SW 1271 (cell line): ENCODE results near the gene AK5.
"Not testable (repeated sequence)": the region's sequence is repeated elsewhere in the genome, so short reads cannot be mapped to it uniquely, and the experiment has no call there.

ENCODE experiments used
- DNase-seq, 2 experiments: peaks; one replicate each; lab custom pipeline; 2025; lab: John Stamatoyannopoulos, UW

AK5 gene

GRCh38 chr1:77399250-77400086 lies 117.6 kb downstream of the AK5 start:
- DNase-seq, result no peak

GRCh38 chr1:77400781-77401180 lies 119.0 kb downstream of the AK5 start:
- DNase-seq, result no peak

- DNase-seq, result no peak
Observed at GRCh38 chr1:77401384-77401783, 119.6 kb downstream of the AK5 start.

- DNase-seq, result no peak
Observed at GRCh38 chr1:77405186-77405585, 123.4 kb downstream of the AK5 start.

GRCh38 chr1:77406661-77407060 lies 124.8 kb downstream of the AK5 start:
- DNase-seq, result no peak

GRCh38 chr1:77407738-77408375 lies 126.0 kb downstream of the AK5 start:
- no peak for DNase-seq

GRCh38 chr1:77408933-77409332 lies 127.1 kb downstream of the AK5 start:
- not testable (repeated sequence) for DNase-seq

GRCh38 chr1:77412069-77412819 lies 130.4 kb downstream of the AK5 start:
- no peak for DNase-seq

GRCh38 chr1:77412820-77413530 lies 131.2 kb downstream of the AK5 start:
- DNase-seq, result no peak

GRCh38 chr1:77413541-77414335 lies 131.9 kb downstream of the AK5 start:
- no peak for DNase-seq

GRCh38 chr1:77415579-77415978 lies 133.8 kb downstream of the AK5 start:
- DNase-seq, result no peak

- peak in 1 of 2 experiments; percentile 16 for DNase-seq
Observed at GRCh38 chr1:77416692-77417450, 135.1 kb downstream of the AK5 start.

GRCh38 chr1:77418055-77418454 lies 136.2 kb downstream of the AK5 start:
- DNase-seq, result not testable (repeated sequence)

- no peak for DNase-seq
Observed at GRCh38 chr1:77421504-77422233, 139.8 kb downstream of the AK5 start.

- no peak for DNase-seq
Observed at GRCh38 chr1:77424236-77424635, 142.4 kb downstream of the AK5 start.

- no peak for DNase-seq
Observed at GRCh38 chr1:77428068-77428467, 146.2 kb downstream of the AK5 start.

- no peak for DNase-seq
Observed at GRCh38 chr1:77430966-77431690, 149.3 kb downstream of the AK5 start.

- DNase-seq, result no peak
Observed at GRCh38 chr1:77433934-77434333, 152.1 kb downstream of the AK5 start.

- DNase-seq, result no peak
Observed at GRCh38 chr1:77434967-77435366, 153.1 kb downstream of the AK5 start.
